HG02943 (cell line): Measurements from ENCODE around the gene HOXA7.

Experiments
- ATAC-seq: cut with Tn5 transposase; IDR thresholded peaks from one replicate; pipeline ENCODE4 v1.9.1; 2021; ENCODE audit warnings: mild to moderate bottlenecking, low read depth, moderate library complexity; ENCODE audit not compliant: unreplicated experiment

Gene HOXA7

DNA sequence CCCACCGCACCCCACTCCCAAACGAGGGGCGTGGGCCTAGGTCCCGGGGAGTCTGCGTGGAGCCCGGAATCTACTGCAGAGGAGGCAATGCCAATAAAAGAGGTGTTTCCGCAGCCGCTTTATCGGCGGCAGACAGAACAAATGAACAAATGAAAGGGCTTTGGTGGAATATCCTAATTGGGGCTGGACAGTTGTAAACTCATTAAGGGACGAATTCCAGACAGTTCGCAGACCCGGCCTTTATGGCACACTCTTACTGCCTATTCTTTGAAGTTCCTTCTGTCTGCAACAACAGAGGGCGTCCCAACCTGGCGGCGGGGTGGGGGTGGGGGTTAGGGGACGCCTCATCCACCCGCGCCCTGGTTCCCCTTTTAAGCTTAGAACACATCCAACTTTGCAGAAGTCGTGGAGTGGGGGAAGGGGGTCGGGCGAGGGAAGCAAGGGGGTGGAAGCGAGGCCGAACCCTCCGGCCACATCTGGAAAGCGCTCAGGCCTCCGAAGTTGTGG, 4.8 kb upstream of the HOXA7 start:
- no peak for ATAC-seq

DNA sequence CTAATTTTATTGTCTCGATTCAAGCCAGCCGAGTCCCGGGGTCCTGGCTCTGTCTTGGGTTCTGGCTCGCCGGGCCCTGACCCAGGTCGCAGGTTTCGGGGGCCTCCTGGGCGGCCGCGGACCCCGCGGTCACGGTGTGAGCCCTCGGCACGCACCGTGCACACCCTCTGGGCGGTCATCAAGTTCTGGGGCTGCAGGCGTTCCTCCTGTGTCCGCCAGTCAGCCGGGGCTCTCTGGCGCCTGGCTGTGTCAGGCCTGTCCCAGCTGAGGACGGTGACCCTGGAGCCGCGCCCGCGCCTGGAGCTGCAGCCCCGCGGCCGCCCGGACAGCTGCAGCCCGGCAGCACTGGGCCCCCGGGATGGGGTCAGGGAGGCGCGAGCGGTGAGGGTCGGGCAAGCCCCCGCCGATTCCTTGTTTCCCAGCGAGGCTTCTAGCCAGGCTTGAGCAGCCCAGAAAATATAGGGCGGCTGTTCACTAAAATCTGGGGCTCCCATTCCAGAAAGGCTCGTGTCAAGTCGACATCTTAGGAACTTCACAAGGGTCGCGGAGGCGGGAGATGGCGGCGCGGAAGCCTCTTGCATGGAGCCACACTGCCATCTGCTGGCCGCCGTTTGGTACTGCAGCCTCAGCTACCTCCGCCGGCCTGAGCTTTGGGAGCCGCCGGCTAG, 4.2 kb upstream of the HOXA7 start:
- ATAC-seq: no peak

GRCh38 chr7:27160145-27160545, 3.7 kb upstream of the HOXA7 start:
- ATAC-seq: no peak

DNA sequence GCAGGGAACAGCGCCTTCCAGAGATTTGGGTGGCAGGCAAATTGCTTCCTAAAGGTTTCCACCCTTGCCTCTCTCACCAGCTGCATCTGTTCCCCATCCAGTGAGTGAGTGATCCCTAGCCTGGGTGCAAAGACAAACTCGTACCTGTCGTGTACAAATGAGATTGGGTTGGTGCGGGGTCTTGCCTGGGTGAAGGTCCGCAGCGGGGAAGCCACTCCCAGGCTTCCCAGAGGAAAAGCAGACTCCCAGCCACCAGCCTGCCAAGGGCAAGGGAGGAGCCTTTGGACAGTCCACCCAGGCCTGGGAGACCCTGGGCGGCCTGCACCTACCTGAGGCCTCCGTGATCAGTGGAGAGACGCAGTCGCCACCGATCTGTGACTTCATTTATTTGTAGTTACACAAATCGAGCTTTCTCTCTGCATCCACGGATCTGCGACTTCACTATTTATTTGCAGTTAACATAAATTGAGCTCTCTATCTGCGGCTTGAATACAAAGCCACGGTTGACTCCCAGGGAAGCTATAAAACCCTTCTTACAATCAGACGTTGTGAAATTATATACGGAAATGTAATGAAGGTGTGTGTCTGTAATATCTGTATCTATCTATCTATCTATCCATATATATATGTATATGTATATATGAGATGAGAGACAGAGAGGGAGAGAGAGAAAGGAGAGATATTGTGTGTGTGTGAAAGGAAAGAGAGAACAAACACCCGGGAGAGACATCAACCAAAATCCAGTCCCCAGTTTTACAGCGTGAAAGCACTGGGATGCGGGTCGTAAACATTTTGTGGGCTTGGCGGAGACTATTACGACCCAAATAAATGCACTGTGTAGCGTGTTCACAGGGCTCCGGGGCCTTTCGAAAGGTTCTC, 3.0 kb upstream of the HOXA7 start:
- no peak for ATAC-seq

- no peak for ATAC-seq
Measured at GRCh38 chr7:27158436-27159265, 2.2 kb upstream of the HOXA7 start.

DNA sequence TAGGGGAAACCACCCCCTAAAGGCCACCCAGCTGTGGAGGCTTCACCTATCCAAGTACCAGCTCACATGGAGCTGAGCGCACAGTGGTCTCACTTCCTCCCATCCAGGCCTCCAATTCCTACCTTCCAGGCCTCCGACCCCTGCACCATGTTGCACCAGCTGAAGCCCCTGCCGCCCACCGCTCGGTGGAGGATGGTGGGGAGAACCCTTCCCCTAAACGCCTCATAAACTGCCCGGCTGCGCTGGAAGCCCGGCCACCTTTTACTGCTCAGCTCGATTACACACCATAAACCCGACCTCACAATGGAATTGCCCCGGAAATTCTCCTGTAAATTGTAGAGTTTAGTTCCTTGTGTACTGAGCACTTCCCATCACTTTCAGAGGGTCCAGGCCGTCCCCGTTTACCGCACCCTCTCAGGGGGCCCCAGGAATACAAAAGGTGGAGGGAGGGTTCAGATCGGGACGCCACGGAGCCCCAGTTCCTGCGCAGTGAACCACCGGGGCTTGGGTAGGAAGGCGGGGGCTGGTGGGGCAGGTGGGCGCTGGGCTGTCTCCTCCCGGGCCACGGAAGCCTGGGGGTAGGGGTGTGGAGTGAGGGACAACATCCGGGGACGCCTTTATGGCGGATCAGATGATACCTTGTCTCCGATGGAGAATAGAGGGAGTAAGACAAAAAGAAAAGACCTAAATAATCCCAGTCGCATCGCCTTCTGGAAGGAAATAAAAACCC, 1.4 kb upstream of the HOXA7 start:
- no peak for ATAC-seq

DNA sequence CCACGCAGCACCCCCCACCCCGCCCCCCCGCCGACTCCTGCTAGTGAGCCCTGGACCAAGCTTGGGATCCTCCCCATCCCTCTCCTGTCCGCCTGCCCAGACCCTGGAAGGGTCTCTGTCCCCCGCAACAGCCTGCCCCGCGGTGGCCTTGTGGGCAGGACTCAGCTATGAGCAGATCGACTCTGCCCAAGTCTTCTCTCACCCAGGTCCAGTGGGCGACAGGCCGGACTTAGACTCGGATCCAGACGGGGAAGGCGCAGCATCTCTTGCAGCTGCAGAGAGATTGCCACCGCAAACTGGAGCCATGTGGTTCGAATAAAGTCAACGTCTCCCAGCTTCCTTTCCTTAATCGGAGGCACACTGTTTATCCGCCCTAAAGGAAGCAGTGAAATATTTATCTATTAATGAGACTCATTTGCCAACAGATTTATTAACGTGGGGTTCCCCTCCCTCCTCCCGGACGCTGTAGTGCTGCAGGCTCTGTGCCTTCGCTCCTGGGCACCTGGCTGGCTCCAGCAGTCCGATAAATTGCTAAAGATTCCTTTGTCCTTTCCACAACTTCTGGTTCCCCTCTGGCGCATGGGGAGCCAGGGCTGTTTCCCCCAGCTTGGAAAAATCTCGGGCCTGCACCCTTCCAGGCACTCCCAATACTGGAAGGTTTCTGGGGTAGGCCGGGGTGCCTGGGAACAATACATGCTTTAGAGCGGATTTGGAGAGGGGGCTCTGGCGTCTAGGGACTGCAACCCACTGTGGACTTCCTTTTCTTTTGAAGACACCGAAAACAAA, 634 bp upstream of the HOXA7 start:
- no peak for ATAC-seq

DNA sequence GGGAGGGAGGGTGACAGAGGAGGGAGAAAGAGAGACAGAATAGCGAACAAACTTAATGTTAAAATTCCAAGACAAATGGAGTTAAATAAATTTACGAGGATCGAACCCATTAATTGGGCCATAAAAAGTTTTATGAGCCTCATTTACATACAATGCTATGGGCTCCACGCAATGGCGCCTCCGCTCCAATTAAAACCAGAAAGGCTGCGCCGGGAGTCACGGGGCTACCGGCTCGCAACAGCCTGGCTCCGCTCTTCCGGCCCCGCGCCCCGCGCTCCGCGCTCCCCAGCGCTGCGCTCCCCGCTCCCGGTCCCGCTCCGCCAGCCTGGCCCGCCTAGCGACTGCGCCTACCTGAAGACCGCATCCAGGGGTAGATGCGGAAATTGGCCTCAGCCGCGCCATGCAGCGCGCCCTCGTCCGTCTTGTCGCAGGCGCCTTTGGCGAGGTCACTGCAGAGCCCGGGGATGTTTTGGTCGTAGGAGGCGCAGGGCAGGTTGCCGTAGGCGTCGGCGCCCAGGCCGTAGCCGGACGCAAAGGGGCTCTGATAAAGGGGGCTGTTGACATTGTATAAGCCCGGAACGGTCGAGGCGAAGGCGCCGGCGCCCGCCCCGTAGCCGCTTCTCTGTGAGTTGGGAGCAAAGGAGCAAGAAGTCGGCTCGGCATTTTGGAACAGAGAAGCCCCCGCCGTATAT, 513 bp downstream of the HOXA7 start:
- no peak for ATAC-seq

DNA sequence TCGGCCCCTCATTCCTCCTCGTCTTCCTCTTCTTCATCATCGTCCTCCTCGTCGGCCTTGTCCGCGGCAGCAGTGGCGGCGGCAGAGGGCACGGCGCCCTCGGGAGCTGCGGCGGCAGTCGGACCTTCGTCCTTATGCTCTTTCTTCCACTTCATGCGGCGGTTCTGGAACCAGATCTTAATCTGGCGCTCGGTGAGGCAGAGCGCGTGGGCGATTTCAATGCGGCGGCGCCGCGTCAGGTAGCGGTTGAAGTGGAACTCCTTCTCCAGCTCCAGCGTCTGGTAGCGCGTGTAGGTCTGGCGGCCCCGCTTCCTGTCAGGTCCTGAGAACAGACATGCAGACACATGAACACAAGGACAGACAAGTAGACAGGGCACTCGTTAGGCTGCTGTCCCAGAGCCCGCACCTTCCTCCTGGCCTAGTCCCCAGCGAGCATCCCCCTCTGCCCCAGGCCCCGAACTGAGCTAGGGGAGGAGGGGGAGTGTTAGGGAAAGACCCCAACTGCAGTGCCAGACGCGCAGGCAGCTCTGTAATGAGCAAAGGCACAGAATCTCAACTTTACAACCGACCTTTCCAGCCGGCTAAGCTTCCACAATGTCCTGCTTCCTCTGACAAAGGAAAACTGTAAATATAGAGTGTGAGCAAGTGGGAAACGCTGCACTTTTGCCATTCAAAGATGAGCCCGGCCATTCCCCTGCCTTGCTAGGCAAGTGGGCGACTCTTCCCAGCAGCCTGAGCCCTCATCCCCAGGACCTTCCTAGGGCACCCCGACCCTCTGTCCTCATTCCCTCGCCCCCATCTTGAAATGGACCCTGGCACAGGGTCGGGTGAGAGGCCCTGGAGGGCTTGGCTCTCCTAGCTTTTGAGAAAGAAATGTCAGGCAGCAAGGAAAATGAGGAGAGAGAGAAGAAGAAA, 1.3 kb downstream of the HOXA7 start:
- no peak for ATAC-seq

GRCh38 chr7:27154369-27154768, 2.1 kb downstream of the HOXA7 start:
- ATAC-seq: no peak

- no peak for ATAC-seq
Measured at GRCh38 chr7:27153526-27153925, 2.9 kb downstream of the HOXA7 start.

DNA sequence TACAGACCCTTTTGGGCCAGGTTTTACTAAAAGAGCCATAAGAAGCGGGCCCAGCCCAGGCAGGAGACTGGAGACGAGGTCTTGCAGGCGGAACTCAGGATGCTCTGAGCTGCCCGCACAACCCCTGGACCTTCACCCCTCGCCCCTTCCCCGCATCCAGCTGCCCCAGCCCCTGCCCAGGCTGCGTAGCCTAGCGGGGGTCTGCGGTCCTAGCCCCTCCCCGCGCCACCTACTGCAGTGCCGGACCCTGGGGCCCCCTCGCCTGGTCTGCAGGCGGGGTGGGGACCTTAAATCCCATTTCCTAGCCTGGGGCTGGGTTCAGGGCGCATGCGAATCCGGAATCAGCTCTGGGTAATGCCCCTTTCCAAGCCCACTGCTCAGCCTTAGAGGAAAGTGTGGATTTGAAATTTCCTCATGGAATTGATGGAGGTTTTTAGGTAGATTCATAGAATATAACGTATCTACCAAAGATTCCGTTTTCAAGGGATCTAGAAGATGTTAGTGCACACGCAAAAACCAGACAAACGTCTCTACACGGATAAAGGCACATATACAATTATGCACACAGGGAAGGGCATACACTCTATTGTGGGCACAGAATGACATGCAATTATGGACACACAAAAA, 3.5 kb downstream of the HOXA7 start:
- no peak for ATAC-seq

- ATAC-seq: no peak
Measured at GRCh38 chr7:27151931-27152815, 4.3 kb downstream of the HOXA7 start, which contains the start of gene HOXA3. Gene HOXA3, minus strand, starts transcription at chr7:27152583. Its CDS starts 41,943 bp downstream, at chr7:27110640.

- ATAC-seq: no peak
Measured at GRCh38 chr7:27151341-27151930, 5.0 kb downstream of the HOXA7 start.

- peak; percentile 69 for ATAC-seq
Measured at GRCh38 chr7:27150568-27151340, 5.7 kb downstream of the HOXA7 start.
